ENCODE data around the gene BBOX1.
"Not testable (repeated sequence)": the region's sequence is repeated elsewhere in the genome, so short reads cannot be mapped to it uniquely, and the experiment has no call there.

The BBOX1 gene

GRCh38 chr11:27124514-27125264 is 84.1 kb downstream of the BBOX1 start:
- peak; percentile 22 for DNase-seq (ENCODE audit: low read depth)

GRCh38 chr11:27129686-27130085 is 89.1 kb downstream of the BBOX1 start:
- no peak for DNase-seq (ENCODE audit: low read depth)

GRCh38 chr11:27130806-27131205 is 90.2 kb downstream of the BBOX1 start:
- DNase-seq (ENCODE audit: low read depth) = no peak

GRCh38 chr11:27135924-27136329 is 95.3 kb downstream of the BBOX1 start:
- not testable (repeated sequence) for DNase-seq (ENCODE audit: low read depth)

- DNase-seq (ENCODE audit: low read depth) = no peak
These were observed 98.1 kb downstream of the BBOX1 start for GRCh38 chr11:27138716-27139115.

DNA sequence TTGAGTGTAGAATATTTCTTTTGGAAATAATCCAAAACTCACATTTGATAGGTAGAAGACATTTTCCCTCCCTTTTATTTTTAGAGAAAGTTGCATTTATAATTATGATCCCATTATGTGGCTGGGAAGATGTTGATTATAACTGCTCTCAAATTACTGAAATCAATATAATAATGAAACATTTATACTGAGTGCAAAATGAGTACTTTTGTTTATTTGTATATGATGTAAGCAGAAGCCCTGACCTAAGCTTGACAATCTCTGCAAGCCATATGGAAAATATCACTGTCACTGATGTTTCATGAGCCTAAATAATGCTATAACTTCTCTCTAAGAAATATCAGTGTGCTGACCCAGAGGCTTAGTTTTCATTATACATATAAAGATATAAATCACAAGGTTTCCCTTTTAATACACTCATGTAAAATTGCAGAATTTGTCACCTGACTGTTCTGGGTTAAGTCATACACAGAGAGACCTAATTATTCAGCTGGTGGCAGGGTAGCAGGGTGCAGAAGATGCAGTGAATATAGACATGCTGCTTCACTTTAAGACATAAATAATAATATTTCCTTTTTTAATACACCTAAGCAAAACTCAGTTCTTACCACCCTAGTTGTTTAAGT is 99.2 kb downstream of the BBOX1 start:
- no peak for DNase-seq (ENCODE audit: low read depth)

GRCh38 chr11:27141576-27141975 is 101.0 kb downstream of the BBOX1 start:
- DNase-seq (ENCODE audit: low read depth) = no peak

GRCh38 chr11:27147916-27148315 is 107.3 kb downstream of the BBOX1 start:
- no peak for DNase-seq (ENCODE audit: low read depth)

DNA sequence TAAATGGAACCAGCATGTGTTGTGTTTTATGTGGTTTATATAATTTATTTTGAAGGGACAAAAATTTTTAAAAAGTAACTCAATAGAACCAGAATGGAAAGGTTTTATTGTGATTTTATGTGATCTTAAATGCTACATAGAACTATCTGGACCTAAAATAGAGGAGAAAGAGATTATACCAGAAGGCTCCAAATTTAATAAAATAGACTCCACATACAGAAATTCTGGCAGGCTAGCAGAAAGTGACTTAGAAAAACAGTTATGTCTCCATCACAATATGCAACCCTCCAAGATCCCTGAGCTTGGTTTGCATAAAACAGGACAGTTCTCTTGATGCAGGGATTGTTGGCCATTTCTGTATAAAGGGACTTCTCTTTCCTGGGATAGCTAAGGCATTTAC is 107.9 kb downstream of the BBOX1 start:
- DNase-seq (ENCODE audit: low read depth) = no peak

DNA sequence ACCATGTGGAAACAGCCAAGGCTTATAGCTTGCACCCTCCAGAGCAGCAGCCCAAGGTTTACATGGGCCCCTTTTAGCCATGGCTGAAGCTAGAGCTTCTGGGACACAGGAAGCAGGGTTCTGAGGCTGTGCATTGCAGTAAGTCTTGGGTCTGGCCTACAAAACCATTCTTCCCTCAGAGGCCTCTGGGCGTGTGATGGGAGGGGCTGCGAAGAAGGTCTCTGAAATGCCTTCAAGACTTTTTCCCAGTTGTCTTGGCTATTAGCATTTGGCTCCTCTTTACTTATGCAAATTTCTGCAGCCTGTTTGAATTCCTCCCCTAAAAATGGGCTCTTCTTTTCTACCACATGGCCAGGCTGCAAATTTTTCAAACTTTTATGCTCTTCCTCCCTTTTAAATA is 109.5 kb downstream of the BBOX1 start:
- no peak for DNase-seq (ENCODE audit: low read depth)

DNA sequence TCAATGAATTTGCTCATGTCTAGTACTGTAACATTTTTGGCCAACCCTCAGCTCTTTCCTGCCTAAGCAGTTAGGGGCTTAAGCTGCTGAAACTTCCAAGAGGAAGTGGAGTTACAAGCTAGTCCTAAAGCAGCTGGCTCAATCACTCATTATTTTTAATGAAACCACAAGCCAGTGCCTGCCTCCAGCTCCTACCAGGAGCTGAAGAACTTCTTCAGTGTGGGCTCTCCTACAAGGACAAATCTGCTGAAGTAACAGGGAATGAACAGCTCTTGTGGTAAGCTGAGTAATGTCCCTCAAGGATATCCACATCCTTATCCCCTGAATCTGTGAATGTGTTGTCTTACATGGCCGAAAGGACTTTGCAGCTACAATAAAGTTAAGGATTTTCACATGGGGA is 112.5 kb downstream of the BBOX1 start:
- DNase-seq (ENCODE audit: low read depth) = no peak

DNA sequence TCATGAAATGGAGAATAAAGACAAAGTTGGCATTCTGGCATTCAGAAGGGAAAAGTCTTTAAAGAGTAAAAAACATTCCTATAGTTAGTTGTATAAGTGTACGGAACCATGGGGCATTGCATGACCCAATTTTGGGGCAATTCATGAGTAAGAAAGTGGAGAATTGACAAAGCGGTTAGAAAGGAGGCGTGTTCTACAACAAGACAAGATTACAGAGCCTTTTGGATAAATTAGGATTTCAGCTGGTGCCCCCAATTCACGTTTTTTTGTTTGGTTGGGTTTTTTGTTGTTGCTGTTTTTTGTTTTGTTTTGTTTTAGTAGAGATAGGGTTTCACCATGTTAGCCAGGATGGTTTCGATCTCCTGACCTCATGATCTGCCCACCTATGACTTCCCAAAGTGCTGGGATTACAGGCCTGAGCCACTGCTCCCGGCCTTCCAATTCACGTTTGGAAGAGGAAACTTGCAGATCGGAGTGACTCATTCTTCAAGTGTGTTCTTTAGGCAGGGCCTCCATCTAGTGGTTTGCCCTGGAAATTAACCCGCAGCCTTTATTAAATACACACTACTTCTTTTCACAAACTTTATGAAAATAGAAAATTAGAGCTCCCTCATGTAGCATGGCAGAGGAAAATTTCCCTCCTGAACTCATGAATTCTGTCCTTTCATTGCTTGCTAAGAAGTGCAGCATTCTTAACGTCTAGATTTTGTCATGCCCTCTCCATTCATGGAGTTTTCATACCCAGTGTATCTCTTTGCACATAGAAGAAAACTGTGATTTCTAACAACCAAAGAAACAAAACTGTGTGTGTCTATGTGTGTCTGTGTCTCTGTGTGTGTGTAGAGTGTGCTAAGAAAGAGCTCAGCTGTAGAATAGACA is 118.1 kb downstream of the BBOX1 start:
- DNase-seq (ENCODE audit: low read depth) = peak; percentile 48

DNA sequence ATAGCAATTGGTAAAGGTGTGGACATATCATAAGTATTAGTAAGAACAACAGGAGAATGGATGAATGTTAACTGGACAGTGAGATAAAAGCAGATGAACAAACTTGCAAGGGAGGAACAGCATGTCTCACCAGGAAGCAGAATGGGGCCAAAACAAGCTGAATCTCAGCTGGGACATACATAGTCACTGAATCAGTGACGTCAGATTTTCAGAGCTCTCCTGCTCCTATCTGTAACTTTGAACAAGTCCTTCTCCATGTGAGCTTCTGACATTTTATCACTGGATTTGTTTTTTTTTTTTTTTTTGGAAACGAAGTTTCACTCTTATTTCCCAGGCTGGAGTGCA is 118.7 kb downstream of the BBOX1 start:
- DNase-seq (ENCODE audit: low read depth) = no peak

- peak; percentile 36 for DNase-seq (ENCODE audit: low read depth)
These were observed 120.5 kb downstream of the BBOX1 start for GRCh38 chr11:27161071-27161470.

DNA sequence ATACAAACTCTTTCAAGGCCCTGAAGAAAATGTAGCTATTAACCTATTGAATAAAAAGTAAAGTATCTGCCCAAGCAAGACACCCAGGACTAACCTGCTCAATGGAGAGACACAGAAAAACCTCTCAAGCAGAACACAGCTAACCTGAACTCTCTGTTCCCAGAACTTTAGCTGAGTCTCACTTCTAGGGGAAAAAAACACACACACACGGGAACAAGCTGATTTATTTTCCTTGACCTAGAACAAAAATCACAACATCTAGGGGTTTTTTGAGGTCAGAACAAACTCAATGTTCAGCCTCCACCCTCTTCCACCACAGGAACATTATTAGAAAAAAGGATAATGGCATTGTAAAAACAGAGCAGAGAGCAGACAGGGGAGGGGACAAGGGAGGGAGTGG is 121.6 kb downstream of the BBOX1 start:
- DNase-seq (ENCODE audit: low read depth) = no peak

GRCh38 chr11:27166130-27166529 is 125.5 kb downstream of the BBOX1 start:
- DNase-seq (ENCODE audit: low read depth) = no peak

DNA sequence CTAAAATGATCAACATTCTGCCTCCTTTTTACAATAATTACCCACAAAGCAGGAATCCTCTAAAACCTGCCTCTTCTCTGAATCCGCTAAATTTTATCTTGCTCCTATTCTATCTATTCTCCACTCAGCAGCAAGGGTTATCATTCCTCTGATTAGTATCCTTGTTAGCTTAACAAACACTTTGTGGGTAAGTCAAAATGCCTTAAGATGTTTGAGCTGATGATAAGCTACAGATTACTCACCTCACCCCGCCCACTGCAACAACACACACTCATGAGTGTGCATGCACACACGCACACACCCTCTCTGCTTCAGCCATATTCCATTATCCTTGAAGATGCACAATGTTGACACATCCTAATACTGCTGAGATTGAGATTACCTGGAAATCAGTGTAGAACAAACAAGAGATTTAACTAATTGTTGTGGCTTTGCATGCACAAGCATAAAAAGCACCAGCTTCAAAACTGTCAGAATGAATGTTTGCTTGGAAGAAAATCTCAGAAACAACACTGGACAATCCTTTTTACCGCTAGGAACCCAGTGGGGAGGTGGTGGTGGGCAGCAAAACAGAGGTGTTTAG is 130.9 kb downstream of the BBOX1 start:
- no peak for DNase-seq (ENCODE audit: low read depth)

- DNase-seq (ENCODE audit: low read depth) = no peak
These were observed 132.9 kb downstream of the BBOX1 start for GRCh38 chr11:27173545-27173944.

GRCh38 chr11:27174021-27174420 is 133.4 kb downstream of the BBOX1 start:
- no peak for DNase-seq (ENCODE audit: low read depth)

- no peak for DNase-seq (ENCODE audit: low read depth)
These were observed 134.1 kb downstream of the BBOX1 start for GRCh38 chr11:27174672-27175210.

DNA sequence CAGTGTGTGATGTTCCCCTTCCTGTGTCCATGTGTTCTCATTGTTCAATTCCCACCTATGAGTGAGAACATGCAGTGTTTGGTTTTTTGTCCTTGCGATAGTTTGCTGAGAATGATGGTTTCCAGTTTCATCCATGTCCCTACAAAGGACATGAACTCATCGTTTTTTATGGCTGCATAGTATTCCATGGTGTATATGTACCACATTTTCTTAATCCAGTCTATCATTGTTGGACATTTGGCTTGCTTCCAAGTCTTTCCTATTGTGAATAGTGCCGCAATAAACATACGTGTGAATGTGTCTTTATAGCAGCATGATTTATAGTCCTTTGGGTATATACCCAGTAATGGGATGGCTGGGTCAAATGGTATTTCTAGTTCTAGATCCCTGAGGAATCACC is 134.9 kb downstream of the BBOX1 start:
- DNase-seq (ENCODE audit: low read depth) = not testable (repeated sequence)
